Diencephalon (tissue), 1 donor: ENCODE data around the gene FKBP1A. TPM values are rescaled to one million over a fixed set of nuclear protein-coding genes. Genes with fewer than 3 reads are reported as not detected.

ENCODE experiments used
- total RNA-seq: library from RNA; depleted of rRNA; stranded (reverse); fragments of >200 nt; gene quantifications from one replicate; pipeline ENCODE4 v1.2.3, GENCODE V29; 2014

FKBP1A gene
- 83.0 TPM for total RNA-seq

GRCh38 chr20:1392693-1393506 is at the start of gene FKBP1A:
Gene FKBP1A, minus strand, starts transcription at chr20:1393054. Its CDS starts 56 bp downstream, at chr20:1392998.

GRCh38 chr20:1328680-1329330 is 64.0 kb downstream of the FKBP1A start, which contains the start of gene SDCBP2:
Gene SDCBP2, minus strand, starts transcription at chr20:1329139. Its CDS starts 8,723 bp downstream, at chr20:1320416.

Other genes starting within 250 kb of the FKBP1A start
- gene TMEM74B, start 208.1 kb downstream of the FKBP1A start, total RNA-seq: 16.1 TPM
- 0.46 TPM for gene C20orf202, start 189.6 kb downstream of the FKBP1A start, total RNA-seq
- gene RAD21L1, start 167.0 kb downstream of the FKBP1A start, total RNA-seq: not detected
- gene SNPH, start 126.8 kb downstream of the FKBP1A start, total RNA-seq: 34.4 TPM
- 10.4 TPM for gene SDCBP2, start 63.9 kb downstream of the FKBP1A start, total RNA-seq
- gene NSFL1C, start 73.8 kb upstream of the FKBP1A start, total RNA-seq: 40.8 TPM
- gene SIRPB2, start 98.4 kb upstream of the FKBP1A start, total RNA-seq: 0.69 TPM
- not detected for gene SIRPD, start 164.7 kb upstream of the FKBP1A start, total RNA-seq
- 1.2 TPM for gene SIRPB1, start 227.0 kb upstream of the FKBP1A start, total RNA-seq